Esophagus squamous epithelium (tissue), 5 donors: ENCODE results near the gene OPTN. TPM values are rescaled to one million over a fixed set of nuclear protein-coding genes. Genes with fewer than 3 reads are reported as not detected.
A peak's percentile ranks its signal among the peaks of the same experiment; 100 is the strongest.
"Not testable (repeated sequence)": the region's sequence is repeated elsewhere in the genome, so short reads cannot be mapped to it uniquely, and the experiment has no call there.

Experiments used
- DNase-seq: peaks from one replicate; lab custom pipeline; 2025; lab: John Stamatoyannopoulos, UW
- H3K27ac ChIP-seq, 4 donors: fragments of 200-600 bp; sonication (generic); one replicate each; pipeline ENCODE4 v1.5.1; 2016 to 2019; ENCODE audit warnings: mild to moderate bottlenecking in 1 of 4
- H3K27me3 ChIP-seq, 4 donors: fragments of 200-600 bp; sonication (generic); 1 replicate in 3 of 4; 2 replicates in 1 of 4; pipeline versions ENCODE4 v1.5.1 to v1.6.0; 2017 to 2021; ENCODE audit warnings: antibody characterized with exemption in 1 of 4
- H3K36me3 ChIP-seq, 3 donors: fragments of 200-600 bp; sonication (generic); one replicate each; pipeline ENCODE4 v1.5.1; 2016 to 2019
- H3K4me1 ChIP-seq, 3 donors: fragments of 200-600 bp; sonication (generic); one replicate each; pipeline ENCODE4 v1.5.1; 2017 to 2019
- H3K4me3 ChIP-seq, 4 donors: fragments of 200-600 bp; sonication (generic); 1 replicate in 3 of 4; 2 replicates in 1 of 4; pipeline ENCODE4 v1.5.1; 2016 to 2019; ENCODE audit warnings: mild to moderate bottlenecking in 2 of 4, moderate library complexity in 1 of 4
- H3K9me3 ChIP-seq, 3 donors: fragments of 200-600 bp; sonication (generic); one replicate each; pipeline ENCODE4 v1.5.1; 2016 to 2019
- POLR2A ChIP-seq, 4 donors: fragments of 450-650 bp; IDR thresholded peaks; one replicate each; pipeline ENCODE4 v1.6.1; 2017; ENCODE audit warnings: antibody characterized with exemption in 4 of 4, mild to moderate bottlenecking in 4 of 4, moderate library complexity in 3 of 4
- WGBS, 2 donors: methylation state at CpG; one replicate each; pipeline ENCODE4 v1.1.5; 2018; 5-methylcytosine and 5-hydroxymethylcytosine counted together
- intact Hi-C: fragments of 100-400 bp; cut with DNase I; formaldehyde crosslinking; loops from one replicate; pipeline ENCODE4 v1.15.0; 2022
- total RNA-seq, 4 donors: library from RNA; depleted of rRNA; stranded (reverse); fragments of >200 nt; gene quantifications; one replicate each; pipeline ENCODE4 v1.1.0, GENCODE V29; 2016
- TF ChIP-seq, protein P1 (sequence below), 6 experiments: fragments of 450-650 bp in 4 of 6; fragments of 200-600 bp in 2 of 6; sonication (generic) in 2 of 6; IDR thresholded peaks; one replicate each; pipeline ENCODE4 v1.5.1; 2016 to 2019; ENCODE audit warnings: antibody characterized with exemption in 6 of 6, mild to moderate bottlenecking in 4 of 6, moderate library complexity in 4 of 6
- donor health status: DM: yes; HTN: yes; CAD: no.

The OPTN gene
- total RNA-seq, 4 donors from 2014 or later = 23.3 to 46.9 (median 33.6) TPM

DNA sequence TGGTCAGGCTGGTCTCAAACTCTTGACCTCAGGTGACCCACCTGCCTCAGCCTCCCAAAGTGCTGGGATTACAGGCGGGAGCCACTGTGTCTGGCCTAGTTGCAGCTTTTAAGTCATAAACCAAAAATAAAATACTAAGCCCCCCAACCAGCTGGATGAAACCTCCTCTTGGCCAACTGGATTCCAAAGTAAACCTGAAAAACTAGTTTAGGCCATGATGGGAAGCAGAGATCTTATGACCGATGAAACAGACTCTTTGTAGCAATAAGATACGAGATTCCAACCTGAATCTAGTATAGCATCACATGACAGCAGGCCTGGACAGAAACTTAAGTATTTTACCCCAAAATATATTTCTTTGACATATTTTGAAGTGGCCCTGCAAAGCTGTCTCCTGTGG, 52.3 kb downstream of the OPTN start:
- TF ChIP-seq, protein P1, sequence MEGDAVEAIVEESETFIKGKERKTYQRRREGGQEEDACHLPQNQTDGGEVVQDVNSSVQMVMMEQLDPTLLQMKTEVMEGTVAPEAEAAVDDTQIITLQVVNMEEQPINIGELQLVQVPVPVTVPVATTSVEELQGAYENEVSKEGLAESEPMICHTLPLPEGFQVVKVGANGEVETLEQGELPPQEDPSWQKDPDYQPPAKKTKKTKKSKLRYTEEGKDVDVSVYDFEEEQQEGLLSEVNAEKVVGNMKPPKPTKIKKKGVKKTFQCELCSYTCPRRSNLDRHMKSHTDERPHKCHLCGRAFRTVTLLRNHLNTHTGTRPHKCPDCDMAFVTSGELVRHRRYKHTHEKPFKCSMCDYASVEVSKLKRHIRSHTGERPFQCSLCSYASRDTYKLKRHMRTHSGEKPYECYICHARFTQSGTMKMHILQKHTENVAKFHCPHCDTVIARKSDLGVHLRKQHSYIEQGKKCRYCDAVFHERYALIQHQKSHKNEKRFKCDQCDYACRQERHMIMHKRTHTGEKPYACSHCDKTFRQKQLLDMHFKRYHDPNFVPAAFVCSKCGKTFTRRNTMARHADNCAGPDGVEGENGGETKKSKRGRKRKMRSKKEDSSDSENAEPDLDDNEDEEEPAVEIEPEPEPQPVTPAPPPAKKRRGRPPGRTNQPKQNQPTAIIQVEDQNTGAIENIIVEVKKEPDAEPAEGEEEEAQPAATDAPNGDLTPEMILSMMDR (IDR thresholded peaks at IDR 0.05) = no peak
- TF ChIP-seq POLR2A (IDR thresholded peaks at IDR 0.05) = no peak
- no peak overlapping the region for H3K4me3 ChIP-seq
- H3K9me3 ChIP-seq = no peaks in the 10 kb centered on the region
- H3K27me3 ChIP-seq = no peaks in the 10 kb centered on the region
- intact Hi-C loops = no loop called here
- 78 to 89% methylated on average over 3 of the region's 3 CpGs for WGBS, 2 donors
- no peak for DNase-seq
- no peak overlapping the region for H3K27ac ChIP-seq
- peaks cover 0 to 3% (median 0%) of the 10 kb centered on the region in 3 donors for H3K4me1 ChIP-seq
- no peaks in the 10 kb centered on the region for H3K36me3 ChIP-seq

DNA sequence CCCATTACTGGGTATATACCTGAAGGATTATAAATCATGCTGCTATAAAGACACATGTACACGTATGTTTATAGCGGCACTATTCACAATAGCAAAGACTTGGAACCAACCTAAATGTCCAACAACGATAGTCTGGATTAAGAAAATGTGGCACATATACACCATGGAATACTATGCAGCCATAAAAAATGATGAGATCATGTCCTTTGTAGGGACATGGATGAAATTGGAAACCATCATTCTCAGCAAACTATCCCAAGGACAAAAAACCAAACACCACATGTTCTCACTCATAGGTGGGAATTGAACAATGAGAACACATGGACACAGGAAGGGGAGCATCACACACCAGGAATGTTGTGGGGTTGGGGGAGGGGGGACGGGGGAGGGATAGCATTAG, 55.9 kb downstream of the OPTN start:
- H3K36me3 ChIP-seq, H3K9me3 ChIP-seq, H3K4me3 ChIP-seq, H3K27ac ChIP-seq, DNase-seq, H3K27me3 ChIP-seq, intact Hi-C loops, H3K4me1 ChIP-seq: not testable (repeated sequence)
- WGBS, 2 donors = 88 to 90% methylated on average over 2 to 4 of the region's 4 CpGs

DNA sequence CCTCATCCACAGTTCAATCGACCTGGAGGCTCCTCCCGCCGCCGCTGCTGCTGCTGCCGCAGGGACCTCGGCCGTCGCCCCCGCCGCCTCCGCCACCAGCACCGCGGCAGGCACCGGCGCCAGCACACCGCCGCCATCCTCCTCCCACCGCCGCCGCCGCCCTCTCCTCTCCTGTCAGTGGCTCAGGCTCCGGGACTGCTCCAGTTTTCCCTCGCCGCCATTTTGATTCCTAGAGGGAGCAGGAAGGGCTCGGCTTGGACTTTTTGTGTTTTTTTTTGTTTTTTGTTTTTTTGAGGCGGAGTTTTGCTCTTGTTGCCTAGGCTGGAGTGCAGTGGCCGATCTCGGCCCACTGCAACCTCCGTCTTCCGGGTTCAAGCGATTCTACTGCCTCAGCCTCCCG, 58.4 kb downstream of the OPTN start:
- Histone ChIP-seq H3K9me3 (no peaks in the 10 kb centered on the region), H3K27me3 (no peaks in the 10 kb centered on the region), H3K4me3 (peak overlapping the region; percentile 19 to 39 (median 26)), H3K27ac (no peak overlapping the region), H3K4me1 (peaks cover 0 to 20% (median 12%) of the 10 kb centered on the region in 3 donors), H3K36me3 (no peaks in the 10 kb centered on the region)
- DNase-seq = no peak
- WGBS, 2 donors = 67 to 68% methylated on average over 15 to 30 of the region's 32 CpGs
- intact Hi-C loops = no loop called here
- no peak for TF ChIP-seq POLR2A (IDR thresholded peaks at IDR 0.05)

DNA sequence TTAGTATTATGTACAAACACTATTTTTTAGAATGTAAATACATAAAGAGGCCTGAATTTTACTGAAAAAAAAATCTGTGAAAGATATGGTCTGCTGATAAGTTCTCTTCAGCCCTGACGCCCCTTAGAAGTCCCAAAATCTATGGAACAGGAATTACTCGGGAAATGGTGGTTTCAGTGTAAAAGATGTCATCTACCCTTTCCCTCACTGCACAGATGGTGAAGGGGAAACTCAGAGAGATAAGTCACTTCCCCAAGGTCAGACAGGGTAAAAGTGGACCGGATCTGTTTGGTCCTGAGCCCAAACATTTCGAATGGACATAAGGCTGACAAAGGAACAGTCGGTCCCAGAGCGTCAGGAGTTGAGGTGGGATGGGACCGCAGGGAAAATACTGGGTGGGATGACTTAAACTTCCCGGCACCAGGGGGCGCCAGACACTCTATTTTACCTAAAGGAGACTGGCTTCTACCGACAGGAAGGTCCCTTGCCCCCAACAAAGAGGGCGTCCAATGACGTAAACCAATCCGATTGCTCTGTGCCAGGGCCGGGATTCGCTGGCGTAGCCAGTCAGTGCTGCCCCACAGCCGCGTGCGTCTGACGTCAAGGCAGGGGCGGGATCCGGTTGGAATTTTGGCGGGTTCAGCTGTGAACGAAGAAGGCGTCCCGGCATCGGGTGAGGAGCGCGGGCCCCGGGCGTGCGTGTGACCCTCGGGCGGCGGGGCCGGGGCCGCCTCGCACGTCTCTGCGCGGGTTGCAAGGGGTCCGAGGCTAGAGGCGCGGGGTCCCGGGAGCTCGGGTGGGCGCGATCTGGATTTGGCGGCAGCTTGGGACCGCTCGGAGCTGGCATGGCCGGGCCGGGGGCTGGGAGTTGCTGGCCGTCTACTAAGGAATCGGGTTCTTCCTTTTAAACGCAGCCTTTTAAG, 61.2 kb downstream of the OPTN start, which contains the start of gene MCM10:
TSS of gene MCM10 (plus strand) at position 625 of the 923 bp plus-strand sequence. CDS start 2,645 bp downstream, outside the sequence.
- H3K36me3 ChIP-seq = no peaks in the 10 kb centered on the region
- DNase-seq = peak; percentile 85
- TF ChIP-seq, protein P1 (IDR thresholded peaks at IDR 0.05) = peak; percentile 79 to 96 (median 90)
- TF ChIP-seq POLR2A (IDR thresholded peaks at IDR 0.05) = no peak
- peak within 1 kb of the TSS; percentile 38 to 65 (median 50) for H3K4me3 ChIP-seq
- intact Hi-C loops = loop anchor here (5.0 kb wide), 1 partner anchor 141 kb away; the partner anchor contains the start of gene PHYH
- H3K27me3 ChIP-seq = no peaks in the 10 kb centered on the region
- WGBS, 2 donors = 0% methylated on average over 10 to 17 of the region's 56 CpGs
- peaks cover 0 to 20% (median 12%) of the 10 kb centered on the region in 3 donors for H3K4me1 ChIP-seq
- no peaks in the 10 kb centered on the region for H3K9me3 ChIP-seq
- H3K27ac ChIP-seq = peak within 1 kb of the TSS; percentile 13 to 59 (median 34)

DNA sequence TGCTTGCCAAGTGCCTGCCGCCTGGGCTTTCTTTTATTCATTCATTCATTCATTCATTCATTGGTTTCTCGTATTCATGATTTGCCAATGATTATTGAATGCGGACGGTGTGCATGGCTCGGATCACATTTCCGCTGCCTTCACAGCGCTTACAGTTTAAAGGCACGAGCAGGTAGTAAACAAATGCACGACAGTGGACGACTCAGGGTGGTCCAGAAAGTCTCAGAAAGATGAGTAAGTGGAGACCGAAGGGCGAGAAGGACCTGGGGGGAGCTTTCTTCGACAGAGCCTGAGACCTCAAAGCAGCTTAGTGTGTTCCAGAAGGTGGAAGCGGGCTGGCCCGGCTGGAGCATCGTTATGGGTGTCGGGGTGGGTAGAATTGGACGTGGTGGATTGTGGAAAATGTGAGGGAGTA, 61.9 kb downstream of the OPTN start:
- Histone ChIP-seq H3K9me3 (no peaks in the 10 kb centered on the region), H3K27me3 (no peaks in the 10 kb centered on the region), H3K36me3 (no peaks in the 10 kb centered on the region), H3K27ac (peak overlapping the region in 2 of 4 donors; percentile 31 to 37), H3K4me3 (peak overlapping the region; percentile 38 to 65 (median 50)), H3K4me1 (peaks cover 0 to 20% (median 12%) of the 10 kb centered on the region in 3 donors)
- intact Hi-C loops = loop anchor here (5.0 kb wide), 1 partner anchor 140 kb away; the partner anchor contains the start of gene PHYH
- no peak for DNase-seq
- TF ChIP-seq, protein P1 (IDR thresholded peaks at IDR 0.05) = no peak
- no peak for TF ChIP-seq POLR2A (IDR thresholded peaks at IDR 0.05)
- 1 to 3% methylated on average over 11 to 17 of the region's 18 CpGs for WGBS, 2 donors

DNA sequence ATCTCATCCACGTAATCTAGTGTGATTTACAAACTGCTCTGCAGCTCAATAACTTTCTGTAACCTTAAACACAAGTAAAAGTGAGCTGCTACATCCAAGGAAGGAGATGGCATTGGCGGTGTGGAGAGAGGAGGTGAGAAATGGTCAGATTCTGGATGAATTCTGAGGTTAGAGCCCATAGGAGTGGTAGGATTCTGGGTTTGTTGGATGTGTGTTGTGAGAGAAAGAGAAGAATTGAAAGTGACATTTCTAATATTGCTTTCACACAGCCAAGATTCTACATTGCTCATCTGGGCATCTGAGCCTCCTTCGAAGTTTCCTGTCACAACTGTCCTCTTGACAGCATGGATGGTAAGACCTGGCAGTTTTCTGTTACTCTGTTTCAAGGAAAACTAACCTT, 63.9 kb downstream of the OPTN start:
- Histone ChIP-seq H3K9me3 (no peaks in the 10 kb centered on the region), H3K27ac (no peak overlapping the region), H3K4me3 (no peak overlapping the region), H3K4me1 (peaks cover 0 to 20% (median 12%) of the 10 kb centered on the region in 3 donors), H3K27me3 (no peaks in the 10 kb centered on the region), H3K36me3 (no peaks in the 10 kb centered on the region)
- no peak for DNase-seq
- WGBS, 2 donors = 77 to 87% methylated on average over 3 of the region's 3 CpGs
- TF ChIP-seq, protein P1 (IDR thresholded peaks at IDR 0.05) = no peak
- no peak for TF ChIP-seq POLR2A (IDR thresholded peaks at IDR 0.05)
- intact Hi-C loops = loop anchor here (5.0 kb wide), 1 partner anchor 138 kb away; the partner anchor contains the start of gene PHYH
